NB4 (cell line): ENCODE measurements around the gene EIF4A3.

ENCODE experiments used
- POLR2A ChIP-seq: IDR thresholded peaks from 2 replicates; pipeline ENCODE4 v1.6.1; 2011; ENCODE audit warnings: mild to moderate bottlenecking; ENCODE audit not compliant: insufficient read length; ENCODE audit errors: extremely low read depth
- TF ChIP-seq, protein P1 (sequence below): IDR thresholded peaks from one replicate; pipeline ENCODE4 v1.5.1; 2012; ENCODE audit warnings: low read depth, low read length

GRCh38 chr17:80092959-80093358 lies 54.0 kb downstream of the EIF4A3 start:
- TF ChIP-seq, protein P1, sequence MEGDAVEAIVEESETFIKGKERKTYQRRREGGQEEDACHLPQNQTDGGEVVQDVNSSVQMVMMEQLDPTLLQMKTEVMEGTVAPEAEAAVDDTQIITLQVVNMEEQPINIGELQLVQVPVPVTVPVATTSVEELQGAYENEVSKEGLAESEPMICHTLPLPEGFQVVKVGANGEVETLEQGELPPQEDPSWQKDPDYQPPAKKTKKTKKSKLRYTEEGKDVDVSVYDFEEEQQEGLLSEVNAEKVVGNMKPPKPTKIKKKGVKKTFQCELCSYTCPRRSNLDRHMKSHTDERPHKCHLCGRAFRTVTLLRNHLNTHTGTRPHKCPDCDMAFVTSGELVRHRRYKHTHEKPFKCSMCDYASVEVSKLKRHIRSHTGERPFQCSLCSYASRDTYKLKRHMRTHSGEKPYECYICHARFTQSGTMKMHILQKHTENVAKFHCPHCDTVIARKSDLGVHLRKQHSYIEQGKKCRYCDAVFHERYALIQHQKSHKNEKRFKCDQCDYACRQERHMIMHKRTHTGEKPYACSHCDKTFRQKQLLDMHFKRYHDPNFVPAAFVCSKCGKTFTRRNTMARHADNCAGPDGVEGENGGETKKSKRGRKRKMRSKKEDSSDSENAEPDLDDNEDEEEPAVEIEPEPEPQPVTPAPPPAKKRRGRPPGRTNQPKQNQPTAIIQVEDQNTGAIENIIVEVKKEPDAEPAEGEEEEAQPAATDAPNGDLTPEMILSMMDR = no peak
- no peak for TF ChIP-seq POLR2A
